CD4-positive, alpha-beta memory T cell (primary cell): ENCODE results near the gene TENT4B. TPM values are rescaled to one million over a fixed set of nuclear protein-coding genes. Genes with fewer than 3 reads are reported as not detected.
A peak's percentile ranks its signal among the peaks of the same experiment; 100 is the strongest.

Experiments used
- CTCF ChIA-PET: fragments of 350-600 bp; sonication (Branson Sonifier 250); formaldehyde crosslinking; loops from one replicate; lab custom pipeline; 2021; ENCODE audit warnings: inconsistent platforms; ENCODE audit not compliant: partially characterized antibody; lab: Charles Lee
- POLR2A ChIA-PET: fragments of 350-600 bp; sonication (Branson Sonifier 250); formaldehyde crosslinking; loops from one replicate; lab custom pipeline; 2021; ENCODE audit not compliant: partially characterized antibody; lab: Charles Lee
- DNase-seq, 5 donors: peaks; one replicate each; pipeline versions ENCODE4 v3.0.0 to v3.0.0-alpha.2; 2020 to 2022; ENCODE audit warnings: mixed read lengths in 1 of 5
- H3K27ac ChIP-seq: one replicate; pipeline ENCODE4 v1.7.0; 2013; ENCODE audit warnings: low read depth, low read length
- H3K27me3 ChIP-seq: 2 replicates; pipeline ENCODE4 v1.7.0; 2013; ENCODE audit warnings: mild to moderate bottlenecking, low read length, moderate library complexity; ENCODE audit not compliant: insufficient read depth
- H3K36me3 ChIP-seq: 2 replicates; pipeline ENCODE4 v1.7.0; 2013; ENCODE audit warnings: mild to moderate bottlenecking, low read length, moderate library complexity; ENCODE audit not compliant: insufficient read depth
- H3K4me1 ChIP-seq: 2 replicates; pipeline ENCODE4 v1.7.0; 2013; ENCODE audit warnings: mild to moderate bottlenecking, low read length, moderate library complexity; ENCODE audit not compliant: insufficient read depth
- H3K4me3 ChIP-seq, 2 donors: one replicate each; pipeline ENCODE4 v1.7.0; 2013; ENCODE audit warnings: low read length in 2 of 2, mild to moderate bottlenecking in 1 of 2
- H3K9me3 ChIP-seq, 2 donors: one replicate each; pipeline ENCODE4 v1.7.0; 2013; ENCODE audit warnings: low read length in 2 of 2, control low read depth in 1 of 2; ENCODE audit not compliant: control insufficient read depth in 1 of 2
- H3K27ac Mint-ChIP-seq, 7 donors: one replicate each; pipeline ENCODE4 v1.8.0; 2020 to 2021; ENCODE audit warnings: mixed read lengths in 7 of 7, mild to moderate bottlenecking in 6 of 7, inconsistent platforms in 3 of 7, moderate library complexity in 3 of 7
- H3K27me3 Mint-ChIP-seq, 2 donors: one replicate each; pipeline ENCODE4 v1.8.0; 2020 to 2021; ENCODE audit warnings: mixed read lengths in 2 of 2
- H3K36me3 Mint-ChIP-seq, 2 donors: one replicate each; pipeline ENCODE4 v1.8.0; 2020 to 2021; ENCODE audit warnings: mixed read lengths in 2 of 2, inconsistent platforms in 1 of 2, mild to moderate bottlenecking in 1 of 2
- H3K4me1 Mint-ChIP-seq, 4 donors: one replicate each; pipeline ENCODE4 v1.8.0; 2020 to 2021; ENCODE audit warnings: mixed read lengths in 4 of 4, mild to moderate bottlenecking in 1 of 4
- H3K4me3 Mint-ChIP-seq, 8 donors: one replicate each; pipeline ENCODE4 v1.8.0; 2020 to 2021; ENCODE audit warnings: mixed read lengths in 8 of 8, mild to moderate bottlenecking in 7 of 8, moderate library complexity in 6 of 8, inconsistent platforms in 3 of 8
- H3K9me3 Mint-ChIP-seq, 8 donors: one replicate each; pipeline ENCODE4 v1.8.0; 2020 to 2021; ENCODE audit warnings: mixed read lengths in 8 of 8, mild to moderate bottlenecking in 5 of 8, inconsistent platforms in 3 of 8, moderate library complexity in 1 of 8
- intact Hi-C: fragments of 100-400 bp; cut with micrococcal nuclease; formaldehyde crosslinking; loops from one replicate; pipeline ENCODE4 v1.15.1; 2023
- polyA plus RNA-seq, 2 donors: library from polyadenylated mRNA; unstranded; fragments of 300-500 nt; fragmentation: Illumina TruSeq; gene quantifications; one replicate each; pipeline ENCODE4 v1.2.3, GENCODE V29; 2021
- total RNA-seq, 2 experiments: library from RNA; stranded (reverse); gene quantifications; one replicate each; pipeline ENCODE4 v1.2.3, GENCODE V29; 2021

TENT4B gene
- total and polyA plus RNA-seq, 4 experiments from 2014 or later, result 2.7 to 23.5 (median 15.2) TPM

- Histone ChIP-seq H3K4me1 (peaks cover 48% of the 10 kb centered on the region), H3K27ac (peak overlapping the region; percentile 81), H3K36me3 (no peaks in the 10 kb centered on the region), H3K27me3 (no peaks in the 10 kb centered on the region), H3K4me3 (no peak overlapping the region), H3K9me3 (no peaks in the 10 kb centered on the region)
- Mint-ChIP-seq H3K4me1 (peaks cover 32 to 71% (median 44%) of the 10 kb centered on the region in 4 donors), H3K27me3 (no peaks in the 10 kb centered on the region), H3K36me3 (peaks cover 4 to 30% of the 10 kb centered on the region in 2 donors), H3K9me3 (no peaks in the 10 kb centered on the region), H3K4me3 (peak overlapping the region; percentile 84 to 98 (median 98)), H3K27ac (peak overlapping the region; percentile 92 to 99 (median 94))
- intact Hi-C loops, result loop anchor here (1.0 to 5.0 kb wide), 10 partner anchors 47 to 541 kb away; partner anchors contain the start of genes NKD1, SNX20 and TENT4B
- ChIA-PET CTCF (interaction anchor here (0.7 to 15.2 kb wide), 26 partner anchors 9 to 541 kb away, joined by 3 to 155 read pairs (median 4); partner anchors contain the start of gene CNEP1R1), POLR2A (interaction anchor here (0.8 to 12.4 kb wide), 15 partner anchors 9 to 541 kb away, joined by 3 to 252 read pairs (median 5); no protein-coding TSS in a partner anchor)
- peak; percentile 51 to 63 (median 57) for DNase-seq
These were observed 112.2 kb downstream of the TENT4B start for GRCh38 chr16:50265260-50265659.

- H3K36me3 ChIP-seq, result no peaks in the 10 kb centered on the region
- Mint-ChIP-seq H3K4me1 (peaks cover 34 to 77% (median 49%) of the 10 kb centered on the region in 4 donors), H3K9me3 (no peaks in the 10 kb centered on the region), H3K27ac (peak overlapping the region; percentile 95 to 99 (median 98)), H3K36me3 (peaks cover 4 to 35% of the 10 kb centered on the region in 2 donors), H3K27me3 (no peaks in the 10 kb centered on the region), H3K4me3 (peak overlapping the region; percentile 93 to 99 (median 98))
- no peaks in the 10 kb centered on the region for H3K27me3 ChIP-seq
- H3K4me1 ChIP-seq, result peaks cover 54% of the 10 kb centered on the region
- H3K4me3 ChIP-seq, result peak overlapping the region; percentile 52 to 75
- ChIA-PET CTCF (interaction anchor here (0.8 to 15.2 kb wide), 26 partner anchors 8 to 541 kb away, joined by 3 to 155 read pairs (median 4); partner anchors contain the start of gene CNEP1R1), POLR2A (interaction anchor here (0.6 to 12.4 kb wide), 20 partner anchors 8 to 541 kb away, joined by 3 to 252 read pairs (median 3); partner anchors contain the start of gene CNEP1R1)
- intact Hi-C loops, result loop anchor here (1.0 to 5.0 kb wide), 12 partner anchors 8 to 540 kb away; partner anchors contain the start of genes NKD1, SNX20 and TENT4B
- no peaks in the 10 kb centered on the region for H3K9me3 ChIP-seq
- H3K27ac ChIP-seq, result peak overlapping the region; percentile 81
- DNase-seq, result no peak
These were observed 112.7 kb downstream of the TENT4B start for GRCh38 chr16:50265716-50266336.

GRCh38 chr16:50266337-50267091 is 113.4 kb downstream of the TENT4B start, which contains the start of gene ADCY7:
ADCY7 (plus strand) TSS chr16:50266551; CDS start chr16:50288180, 21,629 bp downstream.
- CTCF ChIA-PET, result interaction anchor here (0.8 to 15.2 kb wide), 24 partner anchors 8 to 540 kb away, joined by 3 to 155 read pairs (median 4); no protein-coding TSS in a partner anchor
- peak within 1 kb of the TSS; percentile 93 to 99 (median 98) for H3K4me3 Mint-ChIP-seq
- POLR2A ChIA-PET, result interaction anchor here (0.6 to 12.4 kb wide), 18 partner anchors 8 to 480 kb away, joined by 3 to 252 read pairs (median 4); partner anchors contain the start of gene CNEP1R1
- Histone ChIP-seq H3K27ac (peak within 1 kb of the TSS; percentile 81), H3K9me3 (no peaks in the 10 kb centered on the region), H3K4me3 (peak within 1 kb of the TSS; percentile 75 to 76), H3K4me1 (peaks cover 60% of the 10 kb centered on the region), H3K27me3 (no peaks in the 10 kb centered on the region), H3K36me3 (no peaks in the 10 kb centered on the region)
- no peaks in the 10 kb centered on the region for H3K27me3 Mint-ChIP-seq
- peaks cover 40 to 84% (median 56%) of the 10 kb centered on the region in 4 donors for H3K4me1 Mint-ChIP-seq
- peak within 1 kb of the TSS; percentile 95 to 99 (median 98) for H3K27ac Mint-ChIP-seq
- DNase-seq, result peak; percentile 77 to 92 (median 80)
- H3K36me3 Mint-ChIP-seq, result peaks cover 7 to 42% of the 10 kb centered on the region in 2 donors
- H3K9me3 Mint-ChIP-seq, result no peaks in the 10 kb centered on the region
- intact Hi-C loops, result loop anchor here (1.0 to 5.0 kb wide), 8 partner anchors 8 to 416 kb away; partner anchors contain the start of genes NKD1, SNX20 and TENT4B

GRCh38 chr16:50267151-50267631 is 114.1 kb downstream of the TENT4B start:
- peak in 1 of 5 donors; percentile 20 for DNase-seq
- Histone ChIP-seq H3K27ac (peak overlapping the region; percentile 81), H3K27me3 (no peaks in the 10 kb centered on the region), H3K4me3 (peak overlapping the region; percentile 75 to 76), H3K36me3 (peaks cover under 1% of the 10 kb centered on the region), H3K4me1 (peaks cover 67% of the 10 kb centered on the region), H3K9me3 (no peaks in the 10 kb centered on the region)
- CTCF ChIA-PET, result interaction anchor here (1.4 to 15.2 kb wide), 7 partner anchors 7 to 399 kb away, joined by 4 to 155 read pairs (median 26); no protein-coding TSS in a partner anchor
- H3K4me3 Mint-ChIP-seq, result peak overlapping the region; percentile 93 to 99 (median 98)
- peak overlapping the region; percentile 95 to 99 (median 98) for H3K27ac Mint-ChIP-seq
- no peaks in the 10 kb centered on the region for H3K9me3 Mint-ChIP-seq
- POLR2A ChIA-PET, result interaction anchor here (0.7 to 12.4 kb wide), 10 partner anchors 7 to 477 kb away, joined by 3 to 252 read pairs (median 18); no protein-coding TSS in a partner anchor
- peaks cover 8 to 45% of the 10 kb centered on the region in 2 donors for H3K36me3 Mint-ChIP-seq
- no peaks in the 10 kb centered on the region for H3K27me3 Mint-ChIP-seq
- H3K4me1 Mint-ChIP-seq, result peaks cover 42 to 91% (median 62%) of the 10 kb centered on the region in 4 donors
- intact Hi-C loops, result loop anchor here (2.0 to 5.0 kb wide), 7 partner anchors 14 to 415 kb away; partner anchors contain the start of genes NKD1, SNX20 and TENT4B

GRCh38 chr16:50267651-50268050 is 114.5 kb downstream of the TENT4B start:
- peaks cover 72% of the 10 kb centered on the region for H3K4me1 ChIP-seq
- POLR2A ChIA-PET, result interaction anchor here (0.7 to 12.4 kb wide), 10 partner anchors 15 to 476 kb away, joined by 3 to 252 read pairs (median 6); partner anchors contain the start of gene CYLD
- peak overlapping the region; percentile 93 to 99 (median 98) for H3K4me3 Mint-ChIP-seq

GRCh38 chr16:50268352-50268751 is 115.2 kb downstream of the TENT4B start:
- peak overlapping the region; percentile 44 to 57 for H3K4me3 ChIP-seq
- H3K9me3 ChIP-seq, result no peaks in the 10 kb centered on the region
- peak overlapping the region; percentile 93 to 99 (median 98) for H3K4me3 Mint-ChIP-seq
- CTCF ChIA-PET, result interaction anchor here (1.0 to 15.2 kb wide), 7 partner anchors 13 to 538 kb away, joined by 3 to 155 read pairs (median 5); partner anchors contain the start of gene CNEP1R1
- peaks cover 51 to 95% (median 73%) of the 10 kb centered on the region in 4 donors for H3K4me1 Mint-ChIP-seq
- H3K36me3 Mint-ChIP-seq, result peaks cover 12 to 52% of the 10 kb centered on the region in 2 donors
- POLR2A ChIA-PET, result interaction anchor here (0.8 to 12.4 kb wide), 12 partner anchors 14 to 476 kb away, joined by 3 to 252 read pairs (median 5); partner anchors contain the start of genes BRD7, CYLD and TENT4B
- no peaks in the 10 kb centered on the region for H3K27me3 Mint-ChIP-seq
- H3K27me3 ChIP-seq, result no peaks in the 10 kb centered on the region
- H3K27ac ChIP-seq, result peak overlapping the region; percentile 52
- H3K36me3 ChIP-seq, result peaks cover 8% of the 10 kb centered on the region
- intact Hi-C loops, result loop anchor here (5.0 kb wide), 6 partner anchors 44 to 414 kb away; partner anchors contain the start of genes NKD1, SNX20 and TENT4B
- peaks cover 79% of the 10 kb centered on the region for H3K4me1 ChIP-seq
- H3K9me3 Mint-ChIP-seq, result no peaks in the 10 kb centered on the region
- H3K27ac Mint-ChIP-seq, result peak overlapping the region; percentile 75 to 99 (median 95)
- DNase-seq, result no peak

More at GRCh38 chr16:50267651-50268050, 114.5 kb downstream of the TENT4B start:
- Histone ChIP-seq H3K36me3 (peaks cover 5% of the 10 kb centered on the region), H3K27ac (peak overlapping the region; percentile 81), H3K9me3 (no peaks in the 10 kb centered on the region), H3K4me3 (peak overlapping the region; percentile 75 to 76), H3K27me3 (no peaks in the 10 kb centered on the region)
- DNase-seq, result peak in 3 of 5 donors; percentile 42 to 61 (median 52)
- no peaks in the 10 kb centered on the region for H3K27me3 Mint-ChIP-seq
- peak overlapping the region; percentile 95 to 99 (median 98) for H3K27ac Mint-ChIP-seq
- peaks cover 12 to 48% of the 10 kb centered on the region in 2 donors for H3K36me3 Mint-ChIP-seq
- intact Hi-C loops, result loop anchor here (2.0 to 5.0 kb wide), 7 partner anchors 13 to 415 kb away; partner anchors contain the start of genes NKD1, SNX20 and TENT4B
- H3K9me3 Mint-ChIP-seq, result no peaks in the 10 kb centered on the region
- H3K4me1 Mint-ChIP-seq, result peaks cover 45 to 94% (median 66%) of the 10 kb centered on the region in 4 donors
- CTCF ChIA-PET, result interaction anchor here (1.2 to 15.2 kb wide), 5 partner anchors 13 to 539 kb away, joined by 5 to 155 read pairs (median 10); no protein-coding TSS in a partner anchor
